IMR-90 (cell line): ENCODE data around the gene CETP. TPM values are rescaled to one million over a fixed set of nuclear protein-coding genes. Genes with fewer than 3 reads are reported as not detected.

ENCODE experiments used
- ATAC-seq: fragments of 200-7000 bp; cut with Tn5 transposase; 2 replicates; pipeline ENCODE4 v1.9.1; 2020; ENCODE audit warnings: low read depth, mild to moderate bottlenecking, moderate library complexity
- BruUV-seq: library from RNA; stranded (reverse); fragments of 400-500 nt; replicated peaks from 2 replicates; lab custom pipeline; 2021; lab: Mats Ljungman, UMichigan
- CTCF ChIA-PET: fragments of 300-600 bp; formaldehyde crosslinking; extraction: SDS; loops from one replicate; lab custom pipeline; 2021; ENCODE audit warnings: antibody characterized with exemption; lab: Yijun Ruan, JAX
- POLR2A ChIA-PET: fragments of 300-600 bp; sonication (Branson Sonifier 250); formaldehyde crosslinking; loops from one replicate; lab custom pipeline; 2022; ENCODE audit warnings: antibody characterized with exemption; ENCODE audit not compliant: unreplicated experiment; lab: Charles Lee
- DNase-seq: peaks from one replicate; pipeline ENCODE4 v3.0.0; 2013
- H2AFZ ChIP-seq: replicated peaks from 2 replicates; pipeline ENCODE3; 2013; ENCODE audit warnings: low read length, mild to moderate bottlenecking; ENCODE audit not compliant: poor library complexity
- H2AK5ac ChIP-seq: 2 replicates; pipeline ENCODE4 v1.6.1; 2013; ENCODE audit warnings: low read depth, low read length, inconsistent platforms
- H2AK9ac ChIP-seq: replicated peaks from 2 replicates; pipeline ENCODE3; 2013; ENCODE audit warnings: mild to moderate bottlenecking, low read depth, low read length, moderate library complexity; ENCODE audit not compliant: poor library complexity
- H2BK120ac ChIP-seq: 2 replicates; pipeline ENCODE4 v1.6.1; 2013; ENCODE audit warnings: low read depth, low read length, inconsistent platforms
- H2BK15ac ChIP-seq: 3 replicates; pipeline ENCODE4 v1.6.1; 2013; ENCODE audit warnings: low read depth, low read length, inconsistent platforms
- H2BK20ac ChIP-seq: 2 replicates; pipeline ENCODE4 v1.6.1; 2013; ENCODE audit warnings: low read depth, mild to moderate bottlenecking, inconsistent platforms, low read length, moderate library complexity
- H2BK5ac ChIP-seq: 2 replicates; pipeline ENCODE4 v1.6.1; 2013; ENCODE audit warnings: mild to moderate bottlenecking, low read depth, low read length, inconsistent platforms; ENCODE audit not compliant: poor library complexity, severe bottlenecking
- H3K14ac ChIP-seq: replicated peaks from 2 replicates; pipeline ENCODE4 v1.6.1; 2013; ENCODE audit warnings: low read depth, low read length, inconsistent platforms
- H3K18ac ChIP-seq: 2 replicates; pipeline ENCODE4 v1.6.1; 2013; ENCODE audit warnings: low read depth, low read length, control low read depth
- H3K23ac ChIP-seq: 2 replicates; pipeline ENCODE4 v1.6.1; 2013; ENCODE audit warnings: low read depth, low read length, inconsistent platforms
- H3K27ac ChIP-seq: 2 replicates; pipeline ENCODE4 v1.5.1; 2013; ENCODE audit warnings: mild to moderate bottlenecking, control low read depth, low read length; ENCODE audit not compliant: insufficient read depth
- H3K27me3 ChIP-seq: 2 replicates; pipeline ENCODE4 v1.6.1; 2013; ENCODE audit warnings: low read length; ENCODE audit not compliant: control insufficient read depth, insufficient read depth
- H3K36me3 ChIP-seq: 2 replicates; pipeline ENCODE4 v1.6.1; 2013; ENCODE audit warnings: low read length, mixed read lengths; ENCODE audit not compliant: control insufficient read depth, insufficient read depth
- H3K4ac ChIP-seq: 2 replicates; pipeline ENCODE4 v1.6.1; 2013; ENCODE audit warnings: low read depth, low read length, inconsistent platforms
- H3K4me1 ChIP-seq: 2 replicates; pipeline ENCODE4 v1.6.1; 2013; ENCODE audit warnings: low read length, mixed read lengths; ENCODE audit not compliant: control insufficient read depth, insufficient read depth
- H3K4me2 ChIP-seq: 2 replicates; pipeline ENCODE4 v1.6.1; 2013; ENCODE audit warnings: low read depth, mild to moderate bottlenecking, control low read depth, low read length, moderate library complexity
- H3K4me3 ChIP-seq: 2 replicates; pipeline ENCODE4 v1.5.1; 2013; ENCODE audit warnings: low read depth, mild to moderate bottlenecking, control low read depth, low read length, moderate library complexity; ENCODE audit not compliant: insufficient read depth
- H3K56ac ChIP-seq: 2 replicates; pipeline ENCODE4 v1.6.1; 2013; ENCODE audit warnings: low read length, inconsistent platforms; ENCODE audit not compliant: insufficient read depth; ENCODE audit errors: extremely low read depth
- H3K79me1 ChIP-seq, 2 experiments: 2 replicates each; pipeline ENCODE4 v1.6.1; 2013; ENCODE audit warnings: low read length in 2 of 2, inconsistent platforms in 1 of 2, low read depth in 1 of 2
- H3K9ac ChIP-seq: 2 replicates; pipeline ENCODE4 v1.6.1; 2013; ENCODE audit warnings: low read depth, low read length, control low read depth
- H3K9me1 ChIP-seq: 2 replicates; pipeline ENCODE4 v1.6.1; 2013; ENCODE audit warnings: low read length, inconsistent platforms; ENCODE audit not compliant: insufficient read depth
- H3K9me3 ChIP-seq: 2 replicates; pipeline ENCODE4 v1.6.1; 2013; ENCODE audit warnings: low read length; ENCODE audit not compliant: control insufficient read depth, insufficient read depth
- H4K20me1 ChIP-seq: 2 replicates; pipeline ENCODE4 v1.6.1; 2013; ENCODE audit warnings: low read length, inconsistent platforms; ENCODE audit not compliant: insufficient read depth
- H4K5ac ChIP-seq: 2 replicates; pipeline ENCODE4 v1.6.1; 2013; ENCODE audit warnings: mild to moderate bottlenecking, low read depth, low read length, control low read depth
- H4K8ac ChIP-seq, 2 experiments: 2 replicates each; pipeline ENCODE4 v1.6.1; 2013; ENCODE audit warnings: low read depth in 2 of 2, low read length in 2 of 2, control low read depth in 1 of 2, inconsistent platforms in 1 of 2
- H4K91ac ChIP-seq: 2 replicates; pipeline ENCODE4 v1.6.1; 2013; ENCODE audit warnings: low read depth, low read length, inconsistent platforms; ENCODE audit not compliant: insufficient read depth
- BHLHE40 ChIP-seq: fragments of 150-350 bp; IDR thresholded peaks from 2 replicates; pipeline ENCODE4 v1.6.1; 2016; ENCODE audit warnings: mild to moderate bottlenecking, low read depth, low read length
- CEBPB ChIP-seq: IDR thresholded peaks from 2 replicates; pipeline ENCODE4 v1.6.1; 2012; ENCODE audit warnings: low read depth, low read length, improper control_type of control experiment
- CHD1 ChIP-seq: IDR thresholded peaks from 2 replicates; pipeline ENCODE4 v1.6.1; 2012; ENCODE audit warnings: low read depth, low read length, improper control_type of control experiment
- FOS ChIP-seq: fragments of 150-350 bp; IDR thresholded peaks from 2 replicates; pipeline ENCODE4 v1.6.1; 2016; ENCODE audit warnings: low read depth, low read length
- MAFK ChIP-seq: IDR thresholded peaks from 2 replicates; pipeline ENCODE4 v1.6.1; 2012; ENCODE audit warnings: low read depth, low read length, improper control_type of control experiment
- MAZ ChIP-seq: IDR thresholded peaks from 2 replicates; pipeline ENCODE4 v1.6.1; 2012; ENCODE audit warnings: low read depth, mild to moderate bottlenecking, low read length, improper control_type of control experiment, moderate library complexity, borderline replicate concordance
- MXI1 ChIP-seq: IDR thresholded peaks from 2 replicates; pipeline ENCODE4 v1.6.1; 2012; ENCODE audit warnings: low read depth, mild to moderate bottlenecking, low read length, moderate library complexity, borderline replicate concordance
- NFE2L2 ChIP-seq: fragments of 150-350 bp; IDR thresholded peaks from 2 replicates; pipeline ENCODE4 v1.6.1; 2016; ENCODE audit warnings: low read depth, mild to moderate bottlenecking, low read length
- POLR2A ChIP-seq: IDR thresholded peaks from 2 replicates; pipeline ENCODE4 v1.6.1; 2012; ENCODE audit warnings: mild to moderate bottlenecking, low read depth, low read length
- RAD21 ChIP-seq: IDR thresholded peaks from 2 replicates; pipeline ENCODE4 v1.6.1; 2012; ENCODE audit warnings: low read length, improper control_type of control experiment
- RCOR1 ChIP-seq: IDR thresholded peaks from 2 replicates; pipeline ENCODE4 v1.6.1; 2012; ENCODE audit warnings: mild to moderate bottlenecking, low read length, improper control_type of control experiment; ENCODE audit not compliant: insufficient replicate concordance
- RFX5 ChIP-seq: IDR thresholded peaks from 2 replicates; pipeline ENCODE4 v1.8.0; 2012; ENCODE audit warnings: low read depth, mild to moderate bottlenecking, low read length, moderate library complexity
- SMC3 ChIP-seq: fragments of 150-350 bp; IDR thresholded peaks from 2 replicates; pipeline ENCODE4 v1.6.1; 2016; ENCODE audit warnings: low read depth, mild to moderate bottlenecking, antibody characterized with exemption, low read length, moderate library complexity
- WGBS, 2 experiments: methylation state at CpG; one replicate each; pipeline versions ENCODE4 v1.1.5 to v1.1.7; 2013; ENCODE audit warnings: missing lambda C conversion rate in 2 of 2; ENCODE audit not compliant: insufficient read length in 1 of 2; ENCODE audit errors: extremely low coverage in 2 of 2; 5-methylcytosine and 5-hydroxymethylcytosine counted together
- dilution Hi-C: fragments of 300-500 bp; cut with HindIII; formaldehyde crosslinking; loops from one replicate; pipeline ENCODE4 v1.14.3; 2018; ENCODE audit warnings: low sequenced_read_pairs; ENCODE audit not compliant: unreplicated experiment
- in situ Hi-C: fragments of 300-500 bp; cut with MboI; formaldehyde crosslinking; loops from 3 replicates; pipeline ENCODE4 v1.14.3; 2019; ENCODE audit warnings: low sequenced_read_pairs, inconsistent platforms, mixed read lengths
- intact Hi-C: fragments of 100-400 bp; cut with micrococcal nuclease; formaldehyde crosslinking; loops from 2 replicates; pipeline ENCODE4 v1.10.0; 2022
- polyA plus RNA-seq, 3 experiments: library from polyadenylated mRNA; depleted of rRNA; stranded (reverse); fragments of >200 nt; gene quantifications; 2 replicates each; pipeline ENCODE4 v1.2.3, GENCODE V29; 2012; ENCODE audit warnings: low replicate concordance in 1 of 3
- total RNA-seq: library from RNA; depleted of rRNA; stranded (reverse); fragments of >200 nt; gene quantifications from 2 replicates; pipeline ENCODE4 v1.2.3, GENCODE V29; 2012
- TF ChIP-seq, protein P1 (sequence below): conservative IDR thresholded peaks from 2 replicates; pipeline ENCODE4 v1.5.1; 2012; ENCODE audit warnings: mild to moderate bottlenecking, low read depth, low read length, improper control_type of control experiment
- TF ChIP-seq, protein P2 (sequence below): fragments of 150-350 bp; IDR thresholded peaks from 2 replicates; pipeline ENCODE4 v1.6.1; 2017; ENCODE audit warnings: mild to moderate bottlenecking, antibody characterized with exemption, low read length, low read depth
- TF ChIP-seq, protein P3 (sequence below): fragments of 150-350 bp; IDR thresholded peaks from 2 replicates; pipeline ENCODE4 v1.6.1; 2016; ENCODE audit warnings: low read depth, mild to moderate bottlenecking, low read length, moderate library complexity, borderline replicate concordance

The CETP gene
- total and polyA plus RNA-seq, 2 of the 4 experiments (the other 2 are of a cell fraction), result not detected

- Histone ChIP-seq H3K4me1 (peaks cover 13% of the 10 kb centered on the region), H2BK15ac (no peak overlapping the region), H3K23ac (no peak overlapping the region), H3K4me2 (no peak overlapping the region), H3K18ac (no peak overlapping the region), H3K36me3 (no peaks in the 10 kb centered on the region), H3K9ac (no peak overlapping the region), H3K79me1 (no peaks in the 10 kb centered on the region), H3K9me1 (peaks cover 10% of the 10 kb centered on the region), H3K14ac (no peak overlapping the region), H3K27me3 (peaks cover 3% of the 10 kb centered on the region; the same call in 1 of the 2 replicates), H4K8ac (no peak overlapping the region), H3K9me3 (no peaks in the 10 kb centered on the region), H3K4me3 (no peak overlapping the region), H2AK5ac (no peak overlapping the region), H2BK20ac (no peak overlapping the region), H3K56ac (no peak overlapping the region), H4K20me1 (no peaks in the 10 kb centered on the region), H2AFZ (no peak overlapping the region), H2BK120ac (no peak overlapping the region), H2AK9ac (no peak overlapping the region), H3K4ac (no peak overlapping the region), H2BK5ac (no peak overlapping the region), H3K27ac (no peak overlapping the region), H4K5ac (no peak overlapping the region), H4K91ac (no peak overlapping the region)
- WGBS, 2 experiments, result 78% methylated on average over 6 of the region's 7 CpGs; no CpG with 5 or more reads in 1 of the 2 experiments
- CTCF ChIA-PET, result no interaction called here
- ATAC-seq (no peak), DNase-seq (no peak)
- in situ Hi-C loops (no loop called here), intact Hi-C loops (loop anchor here (10.0 kb wide), 1 partner anchor 75 kb away; no protein-coding TSS in a partner anchor), dilution Hi-C loops (no loop called here)
- no peak for TF ChIP-seq RFX5
- TF ChIP-seq RAD21, result no peak
- TF ChIP-seq, protein P1, sequence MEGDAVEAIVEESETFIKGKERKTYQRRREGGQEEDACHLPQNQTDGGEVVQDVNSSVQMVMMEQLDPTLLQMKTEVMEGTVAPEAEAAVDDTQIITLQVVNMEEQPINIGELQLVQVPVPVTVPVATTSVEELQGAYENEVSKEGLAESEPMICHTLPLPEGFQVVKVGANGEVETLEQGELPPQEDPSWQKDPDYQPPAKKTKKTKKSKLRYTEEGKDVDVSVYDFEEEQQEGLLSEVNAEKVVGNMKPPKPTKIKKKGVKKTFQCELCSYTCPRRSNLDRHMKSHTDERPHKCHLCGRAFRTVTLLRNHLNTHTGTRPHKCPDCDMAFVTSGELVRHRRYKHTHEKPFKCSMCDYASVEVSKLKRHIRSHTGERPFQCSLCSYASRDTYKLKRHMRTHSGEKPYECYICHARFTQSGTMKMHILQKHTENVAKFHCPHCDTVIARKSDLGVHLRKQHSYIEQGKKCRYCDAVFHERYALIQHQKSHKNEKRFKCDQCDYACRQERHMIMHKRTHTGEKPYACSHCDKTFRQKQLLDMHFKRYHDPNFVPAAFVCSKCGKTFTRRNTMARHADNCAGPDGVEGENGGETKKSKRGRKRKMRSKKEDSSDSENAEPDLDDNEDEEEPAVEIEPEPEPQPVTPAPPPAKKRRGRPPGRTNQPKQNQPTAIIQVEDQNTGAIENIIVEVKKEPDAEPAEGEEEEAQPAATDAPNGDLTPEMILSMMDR, result no peak
- no peak for TF ChIP-seq RCOR1
- TF ChIP-seq POLR2A, result no peak
- TF ChIP-seq, protein P2, sequence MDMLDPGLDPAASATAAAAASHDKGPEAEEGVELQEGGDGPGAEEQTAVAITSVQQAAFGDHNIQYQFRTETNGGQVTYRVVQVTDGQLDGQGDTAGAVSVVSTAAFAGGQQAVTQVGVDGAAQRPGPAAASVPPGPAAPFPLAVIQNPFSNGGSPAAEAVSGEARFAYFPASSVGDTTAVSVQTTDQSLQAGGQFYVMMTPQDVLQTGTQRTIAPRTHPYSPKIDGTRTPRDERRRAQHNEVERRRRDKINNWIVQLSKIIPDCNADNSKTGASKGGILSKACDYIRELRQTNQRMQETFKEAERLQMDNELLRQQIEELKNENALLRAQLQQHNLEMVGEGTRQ, result no peak
- no peak for TF ChIP-seq BHLHE40
- no peak for TF ChIP-seq CHD1
- TF ChIP-seq CEBPB, result no peak
- TF ChIP-seq, protein P3, sequence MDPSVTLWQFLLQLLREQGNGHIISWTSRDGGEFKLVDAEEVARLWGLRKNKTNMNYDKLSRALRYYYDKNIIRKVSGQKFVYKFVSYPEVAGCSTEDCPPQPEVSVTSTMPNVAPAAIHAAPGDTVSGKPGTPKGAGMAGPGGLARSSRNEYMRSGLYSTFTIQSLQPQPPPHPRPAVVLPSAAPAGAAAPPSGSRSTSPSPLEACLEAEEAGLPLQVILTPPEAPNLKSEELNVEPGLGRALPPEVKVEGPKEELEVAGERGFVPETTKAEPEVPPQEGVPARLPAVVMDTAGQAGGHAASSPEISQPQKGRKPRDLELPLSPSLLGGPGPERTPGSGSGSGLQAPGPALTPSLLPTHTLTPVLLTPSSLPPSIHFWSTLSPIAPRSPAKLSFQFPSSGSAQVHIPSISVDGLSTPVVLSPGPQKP, result no peak
- no peak for TF ChIP-seq NFE2L2
- no peak for TF ChIP-seq MAZ
- no peak for TF ChIP-seq FOS
- no peak for TF ChIP-seq MAFK
- no peak for TF ChIP-seq SMC3
- TF ChIP-seq MXI1, result no peak
- no TSS peak for BruUV-seq
- POLR2A ChIA-PET, result no interaction called here
These were observed 8.0 kb downstream of the CETP start for GRCh38 chr16:56969769-56970168.
